H1 (cell line): Measurements from ENCODE around the gene SLC39A11. TPM values are rescaled to one million over a fixed set of nuclear protein-coding genes. Genes with fewer than 3 reads are reported as not detected.

ENCODE experiments used
- CTCF ChIA-PET: fragments of 300-600 bp; sonication (Branson Sonifier 250); formaldehyde crosslinking; loops from one replicate; lab custom pipeline; 2021; ENCODE audit not compliant: partially characterized antibody; lab: Charles Lee
- POLR2A ChIA-PET: fragments of 300-600 bp; sonication (Branson Sonifier 250); formaldehyde crosslinking; loops from one replicate; lab custom pipeline; 2021; ENCODE audit warnings: inconsistent platforms; ENCODE audit not compliant: partially characterized antibody; lab: Charles Lee
- DNase-seq, 2 experiments: peaks; one replicate each; pipeline versions ENCODE4 v3.0.0 to v3.0.0-alpha.2; 2010 to 2022; ENCODE audit warnings: low spot score in 2 of 2, low read depth in 1 of 2, mixed read lengths in 1 of 2
- FAIRE-seq: peaks from 2 replicates; lab custom pipeline; 2011; peaks lifted over from hg19 to GRCh38; lab: Jason Lieb, UNC
- H2AFZ ChIP-seq: 2 replicates; pipeline ENCODE4 v1.8.1; 2012; ENCODE audit warnings: low read length, inconsistent platforms
- H2AK5ac ChIP-seq: 2 replicates; pipeline ENCODE4 v1.6.1; 2013; ENCODE audit warnings: low read depth, low read length
- H2BK120ac ChIP-seq: replicated peaks from 2 replicates; pipeline ENCODE3; 2013; ENCODE audit warnings: low read depth, low read length, inconsistent platforms
- H2BK12ac ChIP-seq: 2 replicates; pipeline ENCODE4 v1.6.1; 2013; ENCODE audit warnings: low read depth, low read length
- H2BK15ac ChIP-seq: 2 replicates; pipeline ENCODE4 v1.6.1; 2013; ENCODE audit warnings: low read length
- H2BK20ac ChIP-seq: 2 replicates; pipeline ENCODE4 v1.6.1; 2013; ENCODE audit warnings: low read length
- H2BK5ac ChIP-seq: 2 replicates; pipeline ENCODE4 v1.6.1; 2013; ENCODE audit warnings: low read depth, low read length
- H3K14ac ChIP-seq: 2 replicates; pipeline ENCODE4 v1.6.1; 2013; ENCODE audit warnings: inconsistent platforms; ENCODE audit not compliant: insufficient read length
- H3K18ac ChIP-seq: 2 replicates; pipeline ENCODE4 v1.6.1; 2013; ENCODE audit warnings: low read length; ENCODE audit errors: extremely low read depth
- H3K23ac ChIP-seq: 2 replicates; pipeline ENCODE4 v1.6.1; 2013; ENCODE audit warnings: inconsistent platforms; ENCODE audit not compliant: insufficient read length
- H3K23me2 ChIP-seq: 2 replicates; pipeline ENCODE4 v1.6.1; 2013; ENCODE audit warnings: low read depth, low read length
- H3K27ac ChIP-seq: 2 replicates; pipeline ENCODE4 v1.6.1; 2011; ENCODE audit warnings: low read depth, low read length, inconsistent platforms
- H3K27me3 ChIP-seq, 4 experiments: replicated peaks in 1 of 4; 1 replicate in 1 of 4; 2 replicates in 3 of 4; pipeline versions ENCODE4 v1.6.1 to v1.8.1; 2011 to 2013; ENCODE audit warnings: low read length in 3 of 4, mild to moderate bottlenecking in 3 of 4, inconsistent platforms in 2 of 4, mixed read lengths in 2 of 4, moderate library complexity in 1 of 4; ENCODE audit not compliant: control insufficient read depth in 3 of 4, insufficient read depth in 3 of 4; ENCODE audit errors: extremely low read depth in 1 of 4
- H3K36me3 ChIP-seq, 4 experiments: 2 replicates each; pipeline versions ENCODE4 v1.6.1 to v1.8.1; 2011 to 2013; ENCODE audit warnings: mild to moderate bottlenecking in 4 of 4, low read length in 3 of 4, moderate library complexity in 2 of 4, control low read depth in 1 of 4, inconsistent platforms in 1 of 4; ENCODE audit not compliant: insufficient read depth in 4 of 4, control insufficient read depth in 2 of 4
- H3K4ac ChIP-seq: replicated peaks from 2 replicates; pipeline ENCODE3; 2013; ENCODE audit warnings: low read length, low read depth, mixed read lengths, inconsistent platforms; ENCODE audit not compliant: insufficient read length
- H3K4me1 ChIP-seq, 4 experiments: replicated peaks in 1 of 4; 1 replicate in 1 of 4; 2 replicates in 3 of 4; pipeline versions ENCODE4 v1.6.1 to v1.8.1; 2011 to 2013; ENCODE audit warnings: low read length in 3 of 4, inconsistent platforms in 2 of 4, mixed read lengths in 1 of 4; ENCODE audit not compliant: insufficient read depth in 4 of 4, control insufficient read depth in 3 of 4
- H3K4me2 ChIP-seq, 2 experiments: 2 replicates each; pipeline versions ENCODE4 v1.6.1 to v1.8.1; 2011 to 2013; ENCODE audit warnings: low read depth in 2 of 2, low read length in 2 of 2, control low read depth in 1 of 2, inconsistent platforms in 1 of 2, mild to moderate bottlenecking in 1 of 2; ENCODE audit not compliant: insufficient read depth in 1 of 2
- H3K4me3 ChIP-seq, 4 experiments: fragments of 200-600, 300-600 bp in 1 of 4; sonication (generic), shearing (Covaris generic), sonication (Bioruptor Twin) in 1 of 4; 2 replicates each; pipeline versions ENCODE4 v1.5.1 to v1.8.1; 2011 to 2016; ENCODE audit warnings: low read length in 4 of 4, low read depth in 3 of 4, control low read depth in 2 of 4, inconsistent platforms in 2 of 4, mild to moderate bottlenecking in 2 of 4, mixed read lengths in 1 of 4, moderate library complexity in 1 of 4; ENCODE audit not compliant: insufficient read depth in 2 of 4; ENCODE audit errors: extremely low read depth in 1 of 4
- H3K56ac ChIP-seq: replicated peaks from 2 replicates; pipeline ENCODE3; 2013; ENCODE audit warnings: low read depth, mild to moderate bottlenecking, mixed read lengths, low read length, inconsistent platforms; ENCODE audit not compliant: insufficient read length
- H3K79me1 ChIP-seq: 2 replicates; pipeline ENCODE4 v1.6.1; 2013; ENCODE audit warnings: low read depth, low read length, control low read depth
- H3K79me2 ChIP-seq, 2 experiments: 2 replicates each; pipeline versions ENCODE4 v1.6.1 to v1.8.1; 2012 to 2013; ENCODE audit warnings: low read length in 2 of 2, mild to moderate bottlenecking in 2 of 2, inconsistent platforms in 1 of 2; ENCODE audit not compliant: insufficient read depth in 2 of 2, control insufficient read depth in 1 of 2
- H3K9ac ChIP-seq, 4 experiments: replicated peaks in 1 of 4; 1 replicate in 1 of 4; 2 replicates in 3 of 4; pipeline versions ENCODE4 v1.6.1 to v1.8.1; 2011 to 2013; ENCODE audit warnings: low read depth in 3 of 4, low read length in 3 of 4, control low read depth in 2 of 4, mild to moderate bottlenecking in 2 of 4, moderate library complexity in 2 of 4, inconsistent platforms in 1 of 4; ENCODE audit errors: extremely low read depth in 1 of 4
- H3K9me3 ChIP-seq, 2 experiments: 2 replicates each; pipeline versions ENCODE4 v1.6.1 to v1.8.1; 2012 to 2013; ENCODE audit warnings: mild to moderate bottlenecking in 2 of 2, moderate library complexity in 2 of 2, control low read depth in 1 of 2, inconsistent platforms in 1 of 2, low read depth in 1 of 2, low read length in 1 of 2, mixed read lengths in 1 of 2; ENCODE audit not compliant: insufficient read depth in 2 of 2
- H4K20me1 ChIP-seq, 2 experiments: replicated peaks in 1 of 2; 2 replicates each; pipeline versions ENCODE3 to v1.8.1; 2011 to 2013; ENCODE audit warnings: inconsistent platforms in 2 of 2, low read length in 2 of 2, mild to moderate bottlenecking in 1 of 2; ENCODE audit not compliant: insufficient read depth in 2 of 2, control insufficient read depth in 1 of 2
- H4K5ac ChIP-seq: 2 replicates; pipeline ENCODE4 v1.6.1; 2013; ENCODE audit warnings: low read length, low read depth, mixed read lengths, inconsistent platforms; ENCODE audit not compliant: insufficient read length
- H4K8ac ChIP-seq: 2 replicates; pipeline ENCODE4 v1.8.0; 2013; ENCODE audit warnings: mild to moderate bottlenecking, moderate library complexity, low read length, inconsistent platforms; ENCODE audit not compliant: insufficient read depth; ENCODE audit errors: extremely low read depth
- H4K91ac ChIP-seq: replicated peaks from 2 replicates; pipeline ENCODE3; 2013; ENCODE audit warnings: low read length, mixed read lengths, inconsistent platforms; ENCODE audit not compliant: insufficient read length
- BACH1 ChIP-seq: IDR thresholded peaks from 2 replicates; pipeline ENCODE4 v1.6.1; 2012; ENCODE audit warnings: low read length, improper control_type of control experiment
- CREB1 ChIP-seq: IDR thresholded peaks from 2 replicates; pipeline ENCODE4 v1.6.1; 2012; ENCODE audit warnings: inconsistent platforms
- NRF1 ChIP-seq: IDR thresholded peaks from 2 replicates; pipeline ENCODE4 v1.6.1; 2011; ENCODE audit warnings: mild to moderate bottlenecking, low read depth, low read length, improper control_type of control experiment
- TBP ChIP-seq: IDR thresholded peaks from 2 replicates; pipeline ENCODE4 v1.6.1; 2011; ENCODE audit warnings: low read depth, low read length, improper control_type of control experiment
- TEAD4 ChIP-seq: IDR thresholded peaks from 2 replicates; pipeline ENCODE4 v1.6.1; 2012; ENCODE audit warnings: low read depth, low read length, inconsistent platforms, mixed read lengths
- ZNF274 ChIP-seq: IDR thresholded peaks from 2 replicates; pipeline ENCODE4 v1.7.0; 2012; ENCODE audit warnings: low read length, borderline replicate concordance; ENCODE audit errors: extremely low read depth
- WGBS, 2 experiments: shearing (Covaris generic) in 1 of 2; methylation state at CpG; one replicate each; pipeline versions ENCODE4 v1.1.6 to v1.1.7; 2013 to 2015; ENCODE audit warnings: low lambda C conversion rate in 2 of 2, mixed read lengths in 2 of 2, inconsistent platforms in 1 of 2, low coverage in 1 of 2, missing lambda C conversion rate in 1 of 2; ENCODE audit not compliant: insufficient replicate concordance in 2 of 2, insufficient coverage in 1 of 2, insufficient read length in 1 of 2; ENCODE audit errors: extremely low coverage in 1 of 2, missing lambda C conversion rate in 1 of 2; 5-methylcytosine and 5-hydroxymethylcytosine counted together
- polyA plus RNA-seq, 7 experiments: library from polyadenylated mRNA; depleted of rRNA in 3 of 7; stranded (reverse) in 5 of 7; unstranded in 2 of 7; fragments of >200 nt in 5 of 7; fragments of 200-250 nt in 2 of 7; gene quantifications; 1 replicate in 5 of 7; 2 replicates in 1 of 7; 4 replicates in 1 of 7; pipeline versions ENCODE4 v1.2.1 to v1.2.3, GENCODE V29; 2011 to 2013; ENCODE audit warnings: missing spikeins in 2 of 7, mixed read lengths in 2 of 7
- total RNA-seq: library from RNA; stranded (reverse); fragmentation: NEBNext Ultra II Directional; extraction: Animal tissue kit (Norgen Biotek cat#: 25700); gene quantifications from 2 replicates; pipeline ENCODE4 v1.2.1, GENCODE V29; 2021

Gene SLC39A11
- total and polyA plus RNA-seq, 2 of the 8 experiments (the other 6 are each of a cell fraction or from before 2014, with no cell fraction given), result 12.2 to 19.6 TPM

- DNase-seq (no peak), FAIRE-seq (no peak)
- no peak overlapping the region for H4K5ac ChIP-seq
- H3K79me2 ChIP-seq, result no peaks in the 10 kb centered on the region
- H4K8ac ChIP-seq, result no peak overlapping the region
- no peak overlapping the region for H2AK5ac ChIP-seq
- no peak overlapping the region for H2BK120ac ChIP-seq
- no peak overlapping the region for H3K4ac ChIP-seq
- H3K23ac ChIP-seq, result no peak overlapping the region
- ChIA-PET CTCF (interaction anchor here (0.6 to 1.2 kb wide), 2 partner anchors 56 to 1694 kb away, joined by 3 read pairs; no protein-coding TSS in a partner anchor), POLR2A (no interaction called here)
- no peak overlapping the region for H3K9ac ChIP-seq
- no peaks in the 10 kb centered on the region for H3K4me1 ChIP-seq
- H3K79me1 ChIP-seq, result no peaks in the 10 kb centered on the region
- peaks cover 8 to 16% of the 10 kb centered on the region in 2 experiments; a peak in 2 of 4 replicates for H3K9me3 ChIP-seq
- no peak overlapping the region for H3K18ac ChIP-seq
- H3K23me2 ChIP-seq, result no peaks in the 10 kb centered on the region
- no peaks in the 10 kb centered on the region for H4K20me1 ChIP-seq
- H2BK15ac ChIP-seq, result no peak overlapping the region
- H3K14ac ChIP-seq, result no peak overlapping the region
- H3K56ac ChIP-seq, result no peak overlapping the region
- 92% methylated on average over 6 of the region's 6 CpGs; no CpG with 5 or more reads in 1 of the 2 experiments for WGBS, 2 experiments
- no peak overlapping the region for H3K4me2 ChIP-seq
- H3K36me3 ChIP-seq, result no peaks in the 10 kb centered on the region
- H2BK12ac ChIP-seq, result no peak overlapping the region
- no peaks in the 10 kb centered on the region for H3K27me3 ChIP-seq
- no peak overlapping the region for H2BK5ac ChIP-seq
- no peak overlapping the region for H2BK20ac ChIP-seq
- no peak overlapping the region for H3K4me3 ChIP-seq
- TF ChIP-seq ZNF274, result no peak
- TF ChIP-seq TBP, result no peak
- no peak for TF ChIP-seq BACH1
- no peak for TF ChIP-seq CREB1
- no peak for TF ChIP-seq NRF1
- TF ChIP-seq TEAD4, result no peak
- no peak overlapping the region for H4K91ac ChIP-seq
- no peak overlapping the region for H2AFZ ChIP-seq
- H3K27ac ChIP-seq, result no peak overlapping the region
Observed at GRCh38 chr17:72878975-72879660, 213.4 kb downstream of the SLC39A11 start.
